COR-L47 (cell line): ENCODE measurements around the gene ACKR4.
"Not testable (repeated sequence)": the region's sequence is repeated elsewhere in the genome, so short reads cannot be mapped to it uniquely, and the experiment has no call there.

ENCODE experiments used
- DNase-seq: peaks from one replicate; lab custom pipeline; 2025; lab: John Stamatoyannopoulos, UW

The ACKR4 gene

GRCh38 chr3:132594498-132594897 is 2.6 kb upstream of the ACKR4 start:
- no peak for DNase-seq

DNA sequence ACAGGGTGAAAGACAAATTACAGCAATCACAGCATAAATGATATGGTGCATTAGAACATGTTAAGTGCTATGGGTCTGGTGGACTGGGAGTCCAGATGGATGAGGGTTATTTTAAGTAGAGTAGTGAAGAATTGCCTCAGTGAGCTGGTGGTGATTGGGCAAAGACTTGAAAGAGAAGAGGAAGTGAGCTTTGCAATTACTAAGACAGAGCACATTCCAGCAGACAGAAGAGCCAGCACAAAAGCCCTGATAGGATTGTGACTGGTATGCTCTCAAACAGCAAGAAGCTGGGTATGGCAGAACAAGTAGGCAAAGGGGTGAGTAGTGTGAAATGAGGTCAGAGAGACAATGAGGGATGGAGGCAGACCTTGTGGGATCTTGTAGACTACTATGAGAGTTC is 2.1 kb upstream of the ACKR4 start:
- DNase-seq: no peak

- DNase-seq: no peak
These were observed 744 bp upstream of the ACKR4 start for GRCh38 chr3:132596326-132596725.

DNA sequence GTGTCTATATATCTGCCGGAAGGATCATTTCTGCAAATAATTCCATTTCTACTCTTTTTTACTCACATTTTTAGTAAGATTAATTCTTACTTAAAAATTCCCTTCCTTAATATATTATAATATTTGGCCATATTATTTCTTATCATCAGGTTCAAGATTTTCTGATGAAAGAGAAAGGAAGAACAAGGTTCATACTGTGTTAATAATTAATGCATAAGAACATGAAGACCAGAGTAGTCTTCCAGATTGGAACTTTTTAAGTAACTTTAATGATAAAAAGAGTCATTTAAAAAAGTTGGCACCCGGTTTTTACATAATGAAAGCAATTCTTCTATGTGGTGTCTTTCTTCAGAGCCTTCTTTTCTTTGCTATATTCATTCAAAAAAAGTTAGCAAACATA is 590 bp downstream of the ACKR4 start:
- no peak for DNase-seq

DNA sequence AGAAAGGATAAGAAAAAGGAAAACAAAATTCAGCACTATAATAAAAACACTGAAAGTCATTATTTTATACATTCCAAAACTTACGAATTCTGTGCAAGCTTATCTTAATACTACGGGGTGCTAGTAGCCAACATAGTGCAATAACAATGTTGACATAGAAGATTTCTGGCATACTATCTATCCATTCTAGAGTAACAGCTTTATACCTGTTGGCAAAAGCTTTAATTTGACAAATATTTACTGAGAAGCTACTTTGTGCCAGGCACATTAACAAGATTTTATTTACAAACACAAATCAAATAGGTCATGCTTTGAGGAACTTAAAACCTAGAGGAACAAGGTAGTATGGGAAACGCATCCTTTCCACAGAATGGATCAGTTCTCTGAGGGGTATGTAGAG is 1.1 kb downstream of the ACKR4 start:
- DNase-seq: no peak

DNA sequence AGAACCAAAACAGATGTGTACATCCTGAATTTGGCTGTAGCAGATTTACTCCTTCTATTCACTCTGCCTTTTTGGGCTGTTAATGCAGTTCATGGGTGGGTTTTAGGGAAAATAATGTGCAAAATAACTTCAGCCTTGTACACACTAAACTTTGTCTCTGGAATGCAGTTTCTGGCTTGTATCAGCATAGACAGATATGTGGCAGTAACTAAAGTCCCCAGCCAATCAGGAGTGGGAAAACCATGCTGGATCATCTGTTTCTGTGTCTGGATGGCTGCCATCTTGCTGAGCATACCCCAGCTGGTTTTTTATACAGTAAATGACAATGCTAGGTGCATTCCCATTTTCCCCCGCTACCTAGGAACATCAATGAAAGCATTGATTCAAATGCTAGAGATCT is 3.5 kb downstream of the ACKR4 start:
- DNase-seq: not testable (repeated sequence)

DNA sequence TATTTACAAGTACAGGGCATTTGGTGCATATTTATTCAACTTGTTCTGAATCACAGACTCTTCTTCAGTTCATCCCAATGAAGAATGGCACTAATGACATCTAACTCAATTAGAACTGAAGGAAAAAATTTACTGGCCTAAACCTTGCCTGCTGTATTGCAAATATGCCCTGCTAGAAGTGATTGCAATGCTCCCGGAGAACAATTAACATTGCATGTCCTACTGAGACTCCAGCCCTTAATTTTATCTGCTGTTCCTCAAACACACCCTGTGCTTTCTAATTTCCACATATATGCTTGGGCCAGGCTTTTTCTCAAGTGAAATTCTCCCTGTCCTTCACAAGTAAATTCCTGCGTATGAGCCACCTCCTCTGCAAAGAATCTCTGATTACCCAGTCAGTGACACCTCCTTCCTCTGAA is 8.3 kb downstream of the ACKR4 start:
- DNase-seq: no peak

DNA sequence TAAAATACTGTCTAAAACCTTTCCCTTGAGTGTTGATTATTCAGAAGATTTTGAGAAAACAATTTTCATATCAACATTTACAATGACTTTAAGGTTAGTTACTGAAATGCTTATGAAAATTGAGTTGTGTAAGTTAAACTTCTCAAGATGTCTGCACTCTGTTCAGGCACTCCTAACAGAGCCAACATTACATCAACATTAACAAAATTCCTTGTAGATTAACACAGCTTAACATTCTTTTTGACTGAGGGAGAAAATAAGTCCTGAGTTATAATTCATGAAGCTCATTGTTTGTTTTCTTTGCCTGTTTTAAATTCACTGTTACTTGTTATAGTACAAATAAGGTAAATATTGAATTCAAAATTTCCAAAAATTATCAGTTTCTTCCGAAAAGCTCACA is 9.0 kb downstream of the ACKR4 start:
- DNase-seq: no peak

- not testable (repeated sequence) for DNase-seq
These were observed 9.6 kb downstream of the ACKR4 start for GRCh38 chr3:132606620-132607019.

DNA sequence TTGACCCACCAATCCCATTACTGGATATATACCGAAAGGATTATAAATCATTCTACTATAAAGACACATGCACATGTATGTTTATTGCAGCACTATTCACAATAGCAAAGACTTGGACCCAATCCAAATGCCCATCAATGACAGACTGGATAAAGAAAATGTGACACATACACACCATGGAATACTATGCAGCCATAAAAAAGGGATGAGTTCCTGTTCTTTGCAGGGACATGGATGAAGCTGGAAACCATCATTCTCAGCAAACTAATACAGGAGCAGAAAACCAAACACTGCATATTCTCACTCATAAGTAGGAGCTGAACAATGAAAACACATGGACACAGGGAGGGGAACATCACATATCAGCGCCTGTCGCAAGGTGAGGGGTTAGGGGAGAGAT is 18.2 kb downstream of the ACKR4 start:
- not testable (repeated sequence) for DNase-seq

DNA sequence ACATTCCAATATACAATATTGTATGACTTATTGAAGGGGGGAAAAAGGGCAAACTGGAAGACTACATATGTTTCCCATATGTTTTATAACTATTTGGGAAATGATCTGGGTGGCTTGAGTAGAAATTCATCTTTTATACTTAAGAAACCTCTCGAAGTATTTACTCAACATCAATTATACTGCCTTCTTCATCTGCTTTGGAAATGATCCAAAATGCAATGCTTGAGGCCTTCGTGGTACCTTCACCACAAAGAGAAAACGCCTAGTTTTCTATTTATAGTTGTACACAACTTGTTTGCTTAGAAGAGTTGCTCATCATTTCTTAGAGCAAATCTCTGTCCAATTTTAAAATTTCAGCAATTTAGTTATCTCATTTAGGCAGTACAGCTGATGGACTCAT is 18.8 kb downstream of the ACKR4 start:
- no peak for DNase-seq

DNA sequence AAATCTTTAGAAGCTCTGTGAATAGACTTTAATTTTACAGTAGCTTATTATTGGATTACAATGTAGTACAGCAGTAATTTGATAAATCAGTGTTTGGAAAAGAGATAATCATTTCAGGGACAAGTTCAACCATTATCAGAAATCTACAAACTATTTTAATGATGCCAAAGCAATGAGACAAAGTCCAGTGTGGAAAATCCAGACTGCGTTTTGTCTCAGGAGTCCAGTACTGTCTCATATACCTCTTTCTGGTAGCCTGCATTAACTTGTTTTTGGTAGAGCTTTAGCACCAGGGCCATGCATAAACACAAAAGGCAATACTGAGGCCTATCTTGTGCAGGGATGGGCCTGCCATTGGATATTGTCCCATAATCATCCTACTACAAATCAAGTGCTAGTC is 19.7 kb downstream of the ACKR4 start:
- DNase-seq: no peak

GRCh38 chr3:132622148-132622547 is 25.1 kb downstream of the ACKR4 start:
- DNase-seq: no peak

GRCh38 chr3:132622761-132623160 is 25.7 kb downstream of the ACKR4 start:
- no peak for DNase-seq

GRCh38 chr3:132623646-132624045 is 26.6 kb downstream of the ACKR4 start:
- DNase-seq: no peak

DNA sequence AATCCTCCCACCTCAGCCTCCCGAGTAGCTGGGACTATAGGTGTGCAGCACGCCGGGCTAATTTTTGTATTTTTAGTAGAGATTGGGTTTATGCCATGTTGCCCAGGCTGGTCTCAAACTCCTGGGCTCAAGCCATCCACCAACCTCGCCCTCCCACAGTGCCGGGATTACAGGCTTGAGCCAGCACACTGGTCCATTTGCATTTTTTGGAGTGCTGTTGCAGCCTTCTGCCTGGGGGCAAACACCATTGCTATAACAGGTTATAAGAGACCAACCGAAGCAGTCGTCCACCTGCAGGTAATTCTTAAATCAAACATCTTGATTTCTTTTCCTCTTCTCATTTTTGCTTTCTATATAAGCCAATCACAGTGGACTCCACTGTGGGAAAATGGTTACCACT is 27.7 kb downstream of the ACKR4 start:
- DNase-seq: no peak

DNA sequence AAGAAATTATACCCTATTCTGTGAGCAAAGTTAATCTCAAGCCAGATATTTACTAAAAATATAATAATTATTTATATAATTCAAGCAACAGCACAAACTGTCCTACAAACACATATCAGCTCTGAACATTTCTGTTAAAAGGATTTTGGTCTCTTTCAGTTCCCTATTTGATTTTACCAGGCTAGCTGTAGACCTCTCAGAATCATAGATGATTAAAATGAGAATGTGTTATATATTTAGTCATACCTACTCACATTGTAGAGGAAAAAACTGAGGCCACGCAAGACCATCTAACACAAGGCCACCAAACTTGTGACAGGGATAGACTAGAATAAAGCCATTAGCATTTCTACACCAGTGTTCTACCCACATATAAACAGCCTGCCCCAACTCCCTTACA is 28.5 kb downstream of the ACKR4 start:
- no peak for DNase-seq

DNA sequence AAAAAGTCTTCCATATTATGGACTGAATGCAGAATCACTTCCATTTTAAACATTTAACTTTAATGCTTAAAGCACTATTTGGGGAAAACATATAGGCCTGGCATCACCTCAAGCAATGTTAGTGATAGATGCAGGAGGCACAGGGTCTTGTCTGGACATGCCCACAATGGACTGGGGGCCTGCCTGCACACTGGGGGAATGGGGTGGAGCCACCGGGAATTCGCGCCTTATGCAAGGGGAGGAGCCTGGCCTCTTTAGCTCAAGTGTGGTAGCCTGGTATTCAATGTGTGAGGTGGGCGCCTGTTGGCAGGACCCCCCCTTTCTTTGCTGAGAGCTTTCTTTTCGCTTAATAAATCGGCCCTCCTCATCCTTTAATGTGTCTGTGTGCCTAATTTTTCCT is 29.9 kb downstream of the ACKR4 start:
- DNase-seq: no peak

DNA sequence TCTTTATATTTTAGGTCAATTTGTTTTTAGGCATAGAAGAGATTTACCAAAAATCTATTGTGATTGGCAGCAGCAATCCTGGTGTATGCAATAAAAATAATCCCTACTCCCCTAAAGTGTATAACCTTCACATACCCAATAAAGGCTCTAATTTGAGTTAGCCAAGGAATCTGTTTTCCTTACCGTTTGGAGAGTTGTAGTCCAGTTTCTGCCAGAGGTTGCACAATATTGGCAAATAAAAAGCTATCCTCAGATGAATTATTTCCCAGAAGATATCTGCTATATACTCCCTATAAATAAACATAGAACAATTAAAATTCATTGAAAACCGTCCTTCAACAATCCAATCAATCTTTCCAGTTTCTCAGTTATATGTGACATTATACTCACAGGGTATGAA is 31.1 kb downstream of the ACKR4 start:
- DNase-seq: no peak

DNA sequence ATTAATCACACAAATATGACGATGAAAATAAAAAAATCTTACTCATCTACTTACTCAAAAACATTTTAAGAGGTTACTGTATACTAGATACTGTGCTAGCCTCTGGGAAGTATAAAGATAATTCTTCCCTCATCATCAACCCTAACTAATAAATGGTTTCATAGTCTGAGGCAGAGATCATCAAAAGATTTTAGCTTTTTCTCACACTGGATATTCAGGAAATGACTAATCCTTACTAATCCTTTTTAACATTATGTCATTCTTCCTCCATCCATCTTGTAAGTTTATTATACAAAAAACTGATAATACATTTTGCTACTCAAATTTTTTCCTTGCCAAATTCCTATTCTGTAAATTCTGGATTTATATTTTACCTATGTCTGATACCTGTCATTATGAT is 32.9 kb downstream of the ACKR4 start:
- DNase-seq: no peak

GRCh38 chr3:132630612-132631011 is 33.5 kb downstream of the ACKR4 start:
- DNase-seq: no peak

DNA sequence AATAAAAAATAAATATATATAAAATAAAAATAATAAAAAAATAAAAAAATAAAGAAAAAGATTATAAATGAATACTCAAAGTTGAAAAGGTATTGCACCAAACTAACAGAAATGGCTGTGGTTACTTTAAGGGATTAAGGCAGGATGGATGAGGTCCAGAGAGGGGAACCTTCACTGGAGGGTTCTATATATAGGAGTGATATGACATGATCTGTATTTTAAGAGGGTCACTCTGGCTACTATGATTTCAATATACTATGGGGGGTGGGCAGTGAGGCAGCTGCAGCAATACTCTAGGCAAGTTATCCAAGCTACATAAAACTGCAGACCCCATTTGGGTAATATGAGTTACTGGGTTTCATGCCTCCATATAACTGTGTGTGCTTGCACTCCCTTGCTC is 38.0 kb downstream of the ACKR4 start:
- DNase-seq: no peak

- DNase-seq: no peak
These were observed 40.5 kb downstream of the ACKR4 start for GRCh38 chr3:132637590-132637989.

DNA sequence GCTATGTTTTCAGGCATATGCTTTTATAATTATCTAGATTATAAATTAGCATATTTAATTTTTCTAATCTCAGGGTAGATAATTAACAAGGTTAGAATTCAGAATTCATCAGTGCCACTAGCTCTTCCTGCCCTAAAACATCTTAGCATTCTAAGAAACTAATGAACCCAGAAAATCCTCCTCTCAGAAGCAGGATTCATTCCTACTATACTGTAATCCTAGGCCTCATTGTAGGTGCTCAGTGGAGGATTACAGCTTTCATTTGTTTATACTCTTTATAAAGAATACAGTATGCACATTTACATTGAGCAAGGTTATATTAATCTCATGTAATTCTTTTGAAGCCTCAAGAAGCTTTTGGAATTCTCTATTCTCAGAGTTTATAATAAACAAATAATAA is 41.6 kb downstream of the ACKR4 start:
- DNase-seq: no peak

GRCh38 chr3:132641427-132641826 is 44.4 kb downstream of the ACKR4 start:
- DNase-seq: not testable (repeated sequence)
